ENCODE measurements around the gene GALNTL6.

GALNTL6 gene

GRCh38 chr4:172207886-172208285 is 394.7 kb downstream of the GALNTL6 start:
- DNase-seq (ENCODE audit: low read depth), result no peak

- no peak for DNase-seq (ENCODE audit: low read depth)
Observed at GRCh38 chr4:172220679-172221078, 407.5 kb downstream of the GALNTL6 start.

- DNase-seq (ENCODE audit: low read depth), result no peak
Observed at GRCh38 chr4:172225457-172225856, 412.3 kb downstream of the GALNTL6 start.

GRCh38 chr4:172232966-172233365 is 419.8 kb downstream of the GALNTL6 start:
- no peak for DNase-seq (ENCODE audit: low read depth)

GRCh38 chr4:172243551-172243950 is 430.3 kb downstream of the GALNTL6 start:
- DNase-seq (ENCODE audit: low read depth), result no peak

GRCh38 chr4:172245516-172245915 is 432.3 kb downstream of the GALNTL6 start:
- no peak for DNase-seq (ENCODE audit: low read depth)

GRCh38 chr4:172253409-172253808 is 440.2 kb downstream of the GALNTL6 start:
- DNase-seq (ENCODE audit: low read depth), result no peak

- DNase-seq (ENCODE audit: low read depth), result no peak
Observed at GRCh38 chr4:172256820-172257219, 443.6 kb downstream of the GALNTL6 start.

- no peak for DNase-seq (ENCODE audit: low read depth)
Observed at GRCh38 chr4:172270397-172270796, 457.2 kb downstream of the GALNTL6 start.

- DNase-seq (ENCODE audit: low read depth), result no peak
Observed at GRCh38 chr4:172287117-172287516, 473.9 kb downstream of the GALNTL6 start.

- no peak for DNase-seq (ENCODE audit: low read depth)
Observed at GRCh38 chr4:172305698-172306097, 492.5 kb downstream of the GALNTL6 start.

GRCh38 chr4:172308078-172308477 is 494.9 kb downstream of the GALNTL6 start:
- DNase-seq (ENCODE audit: low read depth), result no peak

- DNase-seq (ENCODE audit: low read depth), result no peak
Observed at GRCh38 chr4:172311682-172312081, 498.5 kb downstream of the GALNTL6 start.

- no peak for DNase-seq (ENCODE audit: low read depth)
Observed at GRCh38 chr4:172323288-172323687, 510.1 kb downstream of the GALNTL6 start.

- DNase-seq (ENCODE audit: low read depth), result no peak
Observed at GRCh38 chr4:172344308-172344938, 531.2 kb downstream of the GALNTL6 start.

- DNase-seq (ENCODE audit: low read depth), result no peak
Observed at GRCh38 chr4:172348426-172348825, 535.2 kb downstream of the GALNTL6 start.

- DNase-seq (ENCODE audit: low read depth), result no peak
Observed at GRCh38 chr4:172352356-172352755, 539.2 kb downstream of the GALNTL6 start.

GRCh38 chr4:172356016-172356415 is 542.8 kb downstream of the GALNTL6 start:
- DNase-seq (ENCODE audit: low read depth), result no peak

GRCh38 chr4:172357006-172357540 is 543.9 kb downstream of the GALNTL6 start:
- no peak for DNase-seq (ENCODE audit: low read depth)

- DNase-seq (ENCODE audit: low read depth), result no peak
Observed at GRCh38 chr4:172362569-172362968, 549.4 kb downstream of the GALNTL6 start.

GRCh38 chr4:172369471-172369959 is 556.3 kb downstream of the GALNTL6 start:
- DNase-seq (ENCODE audit: low read depth), result no peak

GRCh38 chr4:172377486-172378140 is 564.4 kb downstream of the GALNTL6 start:
- DNase-seq (ENCODE audit: low read depth), result no peak

GRCh38 chr4:172379834-172380233 is 566.6 kb downstream of the GALNTL6 start:
- DNase-seq (ENCODE audit: low read depth), result no peak
